ENCODE results near the gene ABCA4. TPM values are rescaled to one million over a fixed set of nuclear protein-coding genes. Genes with fewer than 3 reads are reported as not detected.

Gene ABCA4
- total and polyA plus RNA-seq, 4 donors, result 0.08 to 0.63 (median 0.21) TPM

DNA sequence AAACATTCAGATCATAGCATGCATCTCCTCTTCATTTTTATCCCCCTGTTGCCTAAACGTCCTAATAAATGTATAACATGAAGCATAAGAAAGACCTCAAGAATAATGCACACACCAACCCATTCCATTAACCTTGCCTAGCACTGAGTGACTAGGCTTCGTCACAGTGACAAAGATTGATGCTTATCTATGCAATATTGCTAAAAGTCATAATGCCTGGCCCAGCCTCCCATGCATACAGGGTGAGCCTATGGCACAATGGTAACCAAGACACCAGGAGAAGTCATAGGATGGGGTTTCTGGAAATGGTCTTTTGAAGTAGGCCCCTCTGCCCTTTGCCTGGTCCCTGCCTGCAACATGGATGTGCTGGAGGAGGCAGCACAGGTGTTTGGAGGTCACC is 33.8 kb downstream of the ABCA4 start:
- H3K36me3 ChIP-seq (ENCODE audit: control insufficient read depth in 1 of 2, insufficient read depth in 2 of 2, low read length in 1 of 2), result no peaks in the 10 kb centered on the region

DNA sequence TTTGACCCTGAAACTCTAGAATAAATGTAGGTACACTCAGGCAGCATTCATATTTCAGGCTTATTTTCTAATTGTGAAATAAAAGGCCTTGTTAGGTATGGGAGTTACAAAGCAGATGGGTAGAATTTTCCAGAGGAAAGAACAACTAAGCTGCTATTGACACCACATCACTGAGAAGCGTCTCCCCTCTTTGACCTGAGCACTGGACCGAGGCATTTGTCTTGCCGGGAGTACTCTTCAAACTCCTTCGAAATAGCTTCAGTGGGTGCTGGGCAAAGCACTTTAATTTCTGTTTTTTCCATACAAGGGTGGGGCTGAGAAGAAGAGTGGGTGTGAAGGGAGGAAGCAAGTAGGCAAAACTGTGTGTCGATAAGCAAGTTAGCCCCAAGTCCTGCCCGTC is 36.4 kb downstream of the ABCA4 start:
- ATAC-seq (ENCODE audit: low FRiP score), result no peak
- Histone ChIP-seq H3K36me3 (ENCODE audit: control insufficient read depth in 1 of 2, insufficient read depth in 2 of 2, low read length in 1 of 2) (no peaks in the 10 kb centered on the region), H3K9me3 (ENCODE audit: control insufficient read depth, low read length) (no peaks in the 10 kb centered on the region), H3K4me3 (ENCODE audit: low read length in 2 of 2) (no peak overlapping the region), H3K27ac (ENCODE audit: low read depth in 1 of 2, low read length in 2 of 2) (no peak overlapping the region), H3K4me1 (ENCODE audit: control insufficient read depth in 1 of 2, insufficient read depth in 2 of 2, low read length in 2 of 2) (no peaks in the 10 kb centered on the region), H3K27me3 (ENCODE audit: control insufficient read depth in 1 of 2, insufficient read depth in 2 of 2, low read length in 1 of 2) (no peaks in the 10 kb centered on the region)
- 85 to 88% methylated on average over 6 of the region's 6 CpGs for WGBS, 2 donors
- intact Hi-C loops (cut with DNase I), result no loop called here
- DNase-seq, result no peak

More for the DNA sequence above, 33.8 kb downstream of the ABCA4 start:
- 79 to 91% methylated on average over 2 of the region's 2 CpGs for WGBS, 2 donors
- intact Hi-C loops (cut with DNase I), result no loop called here
- ATAC-seq (ENCODE audit: low FRiP score), result no peak
- Histone ChIP-seq H3K9me3 (ENCODE audit: control insufficient read depth, low read length) (no peaks in the 10 kb centered on the region), H3K4me1 (ENCODE audit: control insufficient read depth in 1 of 2, insufficient read depth in 2 of 2, low read length in 2 of 2) (no peaks in the 10 kb centered on the region), H3K27me3 (ENCODE audit: control insufficient read depth in 1 of 2, insufficient read depth in 2 of 2, low read length in 1 of 2) (no peaks in the 10 kb centered on the region), H3K27ac (ENCODE audit: low read depth in 1 of 2, low read length in 2 of 2) (no peak overlapping the region), H3K4me3 (ENCODE audit: low read length in 2 of 2) (no peak overlapping the region)
- DNase-seq, result no peak

DNA sequence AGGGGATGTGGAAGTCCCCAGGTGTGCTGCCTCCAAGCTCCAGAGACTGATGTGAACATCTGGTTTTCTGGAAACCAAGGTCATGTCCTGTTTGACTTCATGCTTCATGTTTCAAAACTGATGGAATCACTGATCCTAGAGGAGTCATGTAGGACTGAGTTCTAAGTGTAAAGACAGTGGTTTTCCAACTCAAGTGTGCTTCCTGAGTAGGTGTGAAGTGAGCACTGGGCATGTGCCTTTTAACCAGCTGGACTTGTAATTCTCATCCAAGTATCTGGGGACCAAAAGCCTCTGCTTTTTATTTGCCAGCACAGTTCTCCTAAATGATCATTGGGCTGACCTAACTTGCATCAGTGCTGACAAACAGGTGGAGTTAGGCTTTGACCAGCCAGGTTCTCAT is 36.9 kb downstream of the ABCA4 start:
- ATAC-seq (ENCODE audit: low FRiP score), result no peak

DNA sequence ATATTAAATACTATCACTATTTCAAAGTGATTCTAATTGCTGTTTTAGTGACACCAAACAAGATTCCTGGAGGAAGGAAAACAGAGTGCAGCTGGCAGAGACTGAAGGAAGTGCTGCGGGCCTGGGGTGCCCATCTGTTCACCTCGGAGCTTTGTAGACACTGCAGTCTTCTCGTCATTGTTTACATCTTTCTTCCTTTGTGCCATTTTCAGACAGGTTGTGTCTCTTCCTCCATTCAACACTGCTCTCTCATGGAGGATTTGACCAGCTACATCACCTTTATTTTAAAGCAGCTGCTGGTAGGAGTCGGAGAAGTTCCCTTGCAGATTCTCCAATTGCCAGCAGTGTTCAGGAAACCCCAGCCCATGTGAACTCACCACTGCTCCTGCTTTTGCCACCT is 37.3 kb downstream of the ABCA4 start:
- ATAC-seq (ENCODE audit: low FRiP score), result no peak
- no peaks in the 10 kb centered on the region for H3K27me3 ChIP-seq (ENCODE audit: control insufficient read depth in 1 of 2, insufficient read depth in 2 of 2, low read length in 1 of 2)
- no peaks in the 10 kb centered on the region for H3K9me3 ChIP-seq (ENCODE audit: control insufficient read depth, low read length)
- H3K36me3 ChIP-seq (ENCODE audit: control insufficient read depth in 1 of 2, insufficient read depth in 2 of 2, low read length in 1 of 2), result no peaks in the 10 kb centered on the region
- H3K4me3 ChIP-seq (ENCODE audit: low read length in 2 of 2), result no peak overlapping the region
- H3K27ac ChIP-seq (ENCODE audit: low read depth in 1 of 2, low read length in 2 of 2), result no peak overlapping the region
- no peak for DNase-seq
- H3K4me1 ChIP-seq (ENCODE audit: control insufficient read depth in 1 of 2, insufficient read depth in 2 of 2, low read length in 2 of 2), result no peaks in the 10 kb centered on the region
- WGBS, 2 donors, result 64 to 67% methylated on average over 4 of the region's 4 CpGs
- intact Hi-C loops (cut with DNase I), result no loop called here

More for the DNA sequence above, 36.9 kb downstream of the ABCA4 start:
- no peak for DNase-seq
- Histone ChIP-seq H3K4me1 (ENCODE audit: control insufficient read depth in 1 of 2, insufficient read depth in 2 of 2, low read length in 2 of 2) (no peaks in the 10 kb centered on the region), H3K9me3 (ENCODE audit: control insufficient read depth, low read length) (no peaks in the 10 kb centered on the region), H3K27ac (ENCODE audit: low read depth in 1 of 2, low read length in 2 of 2) (no peak overlapping the region), H3K36me3 (ENCODE audit: control insufficient read depth in 1 of 2, insufficient read depth in 2 of 2, low read length in 1 of 2) (no peaks in the 10 kb centered on the region), H3K27me3 (ENCODE audit: control insufficient read depth in 1 of 2, insufficient read depth in 2 of 2, low read length in 1 of 2) (no peaks in the 10 kb centered on the region), H3K4me3 (ENCODE audit: low read length in 2 of 2) (no peak overlapping the region)
- intact Hi-C loops (cut with DNase I), result no loop called here

DNA sequence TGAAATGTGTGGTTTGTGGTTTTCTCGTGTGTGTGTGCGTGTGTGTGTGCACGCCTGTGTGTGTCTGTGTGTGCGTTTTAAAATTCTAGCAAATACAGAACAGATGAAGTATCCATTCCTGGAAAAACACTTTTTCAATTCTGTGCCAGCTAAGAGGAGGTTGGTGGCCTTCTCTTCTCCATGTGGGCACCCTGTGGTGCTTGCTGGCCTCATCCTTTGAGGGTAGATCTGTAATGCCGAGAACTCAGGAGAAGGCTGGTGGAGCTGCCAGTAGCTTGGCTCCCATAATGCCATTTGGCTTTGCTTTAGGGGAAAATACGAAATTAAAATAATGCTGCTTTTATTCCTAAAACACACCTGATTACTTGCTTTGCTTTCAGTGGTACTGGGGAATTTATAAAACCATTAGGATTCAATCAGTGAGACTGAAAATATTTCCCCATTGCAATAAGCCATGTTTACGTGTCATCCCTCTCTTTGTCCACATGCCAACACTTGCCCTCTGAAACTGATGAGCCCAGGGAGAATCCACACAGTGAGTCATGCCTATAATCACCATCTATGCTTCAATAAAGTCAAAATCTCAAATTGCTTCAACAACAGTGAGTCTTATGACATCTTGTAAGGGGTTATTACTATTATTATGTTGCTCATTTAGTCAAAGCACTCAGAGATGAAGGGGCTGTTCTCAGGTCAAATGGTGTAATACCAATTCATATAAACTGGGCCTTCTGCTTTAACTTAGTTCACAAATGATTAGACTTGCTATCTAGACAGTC is 39.2 kb downstream of the ABCA4 start:
- 93% methylated on average over 7 of the region's 7 CpGs for WGBS, 2 donors
- Histone ChIP-seq H3K27ac (ENCODE audit: low read depth in 1 of 2, low read length in 2 of 2) (no peak overlapping the region), H3K27me3 (ENCODE audit: control insufficient read depth in 1 of 2, insufficient read depth in 2 of 2, low read length in 1 of 2) (no peaks in the 10 kb centered on the region), H3K4me1 (ENCODE audit: control insufficient read depth in 1 of 2, insufficient read depth in 2 of 2, low read length in 2 of 2) (no peaks in the 10 kb centered on the region), H3K9me3 (ENCODE audit: control insufficient read depth, low read length) (no peaks in the 10 kb centered on the region), H3K36me3 (ENCODE audit: control insufficient read depth in 1 of 2, insufficient read depth in 2 of 2, low read length in 1 of 2) (no peaks in the 10 kb centered on the region), H3K4me3 (ENCODE audit: low read length in 2 of 2) (no peak overlapping the region)
- no peak for DNase-seq
- intact Hi-C loops (cut with DNase I), result no loop called here
- no peak for ATAC-seq (ENCODE audit: low FRiP score)

DNA sequence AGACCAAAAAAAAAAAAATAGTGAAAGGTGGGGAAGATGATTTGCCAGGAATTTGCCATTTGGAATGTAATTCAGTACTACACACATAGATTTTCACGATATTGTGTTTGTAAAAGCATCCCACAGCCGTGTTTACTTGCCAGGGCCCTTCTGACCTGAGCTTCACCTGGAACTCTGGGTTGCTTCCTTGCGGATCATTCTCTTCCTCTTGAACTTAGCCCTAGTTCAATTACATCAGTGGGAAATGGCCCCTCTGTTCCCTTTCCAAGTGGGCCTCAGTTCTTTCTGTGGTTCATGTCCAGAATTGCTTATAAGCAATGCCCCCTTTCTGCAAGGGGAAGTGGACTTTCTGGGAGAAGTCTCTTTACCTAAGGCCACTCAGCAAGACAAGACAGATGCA is 41.0 kb downstream of the ABCA4 start:
- ATAC-seq (ENCODE audit: low FRiP score) (no peak), DNase-seq (no peak)
- Histone ChIP-seq H3K9me3 (ENCODE audit: control insufficient read depth, low read length) (no peaks in the 10 kb centered on the region), H3K4me1 (ENCODE audit: control insufficient read depth in 1 of 2, insufficient read depth in 2 of 2, low read length in 2 of 2) (no peaks in the 10 kb centered on the region), H3K4me3 (ENCODE audit: low read length in 2 of 2) (no peak overlapping the region), H3K36me3 (ENCODE audit: control insufficient read depth in 1 of 2, insufficient read depth in 2 of 2, low read length in 1 of 2) (no peaks in the 10 kb centered on the region), H3K27ac (ENCODE audit: low read depth in 1 of 2, low read length in 2 of 2) (no peak overlapping the region), H3K27me3 (ENCODE audit: control insufficient read depth in 1 of 2, insufficient read depth in 2 of 2, low read length in 1 of 2) (no peaks in the 10 kb centered on the region)
- WGBS, 2 donors, result 93 to 94% methylated on average over 3 of the region's 3 CpGs
- intact Hi-C loops (cut with DNase I), result no loop called here

DNA sequence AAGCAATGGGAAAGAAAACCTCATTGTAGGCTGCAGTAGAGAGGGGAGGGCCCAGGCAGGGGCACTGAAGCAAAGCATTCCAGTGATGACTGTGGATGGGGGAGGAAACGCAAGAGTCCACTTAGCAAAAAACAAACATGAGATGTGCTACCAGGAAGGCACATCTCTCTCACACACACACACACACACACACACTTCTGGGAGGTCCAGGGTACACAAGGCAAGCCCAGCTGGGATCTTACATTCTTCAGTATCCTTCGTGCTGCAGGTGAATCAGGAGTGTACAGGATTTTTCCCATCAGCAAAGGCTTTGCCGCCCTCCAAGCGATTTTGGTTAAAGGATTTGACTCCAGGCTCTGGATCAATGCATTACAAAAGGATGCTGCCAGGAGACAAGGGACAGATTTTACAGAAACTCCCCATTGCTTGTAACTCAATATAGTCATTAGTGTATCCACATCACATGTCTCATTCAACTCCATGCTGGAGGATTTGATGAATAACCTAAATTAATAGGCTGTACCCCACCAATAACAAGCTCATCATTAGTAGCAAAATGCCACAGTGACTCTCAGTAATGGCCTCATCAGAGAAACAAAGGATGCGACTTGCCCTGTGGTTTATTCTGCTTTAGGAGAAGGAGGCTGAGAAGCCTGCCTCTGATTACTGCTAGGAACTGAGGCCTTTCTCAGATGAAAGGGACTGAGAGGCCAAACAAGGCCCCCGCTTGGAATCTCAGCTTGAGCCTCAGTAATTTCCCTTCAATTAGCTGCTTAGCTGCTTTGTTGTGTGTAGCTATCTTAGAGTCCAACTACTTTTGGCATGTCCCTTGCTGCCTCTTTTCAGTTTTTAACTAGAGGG is 41.6 kb downstream of the ABCA4 start:
- Histone ChIP-seq H3K9me3 (ENCODE audit: control insufficient read depth, low read length) (no peaks in the 10 kb centered on the region), H3K27me3 (ENCODE audit: control insufficient read depth in 1 of 2, insufficient read depth in 2 of 2, low read length in 1 of 2) (no peaks in the 10 kb centered on the region), H3K4me3 (ENCODE audit: low read length in 2 of 2) (no peak overlapping the region), H3K27ac (ENCODE audit: low read depth in 1 of 2, low read length in 2 of 2) (no peak overlapping the region), H3K36me3 (ENCODE audit: control insufficient read depth in 1 of 2, insufficient read depth in 2 of 2, low read length in 1 of 2) (no peaks in the 10 kb centered on the region), H3K4me1 (ENCODE audit: control insufficient read depth in 1 of 2, insufficient read depth in 2 of 2, low read length in 2 of 2) (no peaks in the 10 kb centered on the region)
- 93 to 97% methylated on average over 6 of the region's 6 CpGs for WGBS, 2 donors
- no peak for ATAC-seq (ENCODE audit: low FRiP score)
- intact Hi-C loops (cut with DNase I), result no loop called here
- no peak for DNase-seq

DNA sequence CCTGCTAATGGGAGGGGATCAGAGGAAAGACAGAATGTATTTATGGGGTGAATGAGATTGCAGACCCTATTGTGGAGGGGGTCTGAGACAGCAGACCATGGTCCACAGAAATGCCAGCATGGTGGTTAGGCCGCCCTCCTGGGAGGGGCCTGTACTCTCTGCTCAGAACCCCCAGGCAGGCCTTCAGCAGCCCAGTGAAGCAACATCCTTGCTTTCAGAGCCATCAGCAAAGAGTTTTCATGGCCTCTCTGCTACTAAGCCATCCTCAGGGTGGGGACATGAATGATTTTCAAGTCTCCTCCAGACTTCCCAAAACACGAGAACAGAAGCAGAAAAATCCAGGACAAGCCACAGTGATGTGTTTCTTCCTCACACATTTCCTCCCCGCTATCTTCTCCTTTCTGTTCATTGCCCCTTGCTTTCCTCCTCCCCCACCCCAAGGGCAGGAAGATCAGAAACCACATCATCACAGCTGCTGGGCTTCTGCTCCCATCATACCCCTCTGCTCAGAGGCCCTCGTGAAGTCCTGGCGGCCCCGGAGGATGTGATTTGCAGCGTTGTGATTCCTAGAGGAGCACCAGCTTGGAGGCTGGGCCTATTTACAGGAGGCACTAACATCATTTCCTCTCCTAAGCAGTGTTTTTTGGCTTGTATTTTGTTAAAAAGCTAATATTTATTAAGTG is 48.0 kb downstream of the ABCA4 start:
- no peak for DNase-seq
- H3K4me1 ChIP-seq (ENCODE audit: control insufficient read depth in 1 of 2, insufficient read depth in 2 of 2, low read length in 2 of 2), result no peaks in the 10 kb centered on the region
- no peak for ATAC-seq (ENCODE audit: low FRiP score)
- H3K27me3 ChIP-seq (ENCODE audit: control insufficient read depth in 1 of 2, insufficient read depth in 2 of 2, low read length in 1 of 2), result no peaks in the 10 kb centered on the region
- H3K27ac ChIP-seq (ENCODE audit: low read depth in 1 of 2, low read length in 2 of 2), result no peak overlapping the region
- no peaks in the 10 kb centered on the region for H3K36me3 ChIP-seq (ENCODE audit: control insufficient read depth in 1 of 2, insufficient read depth in 2 of 2, low read length in 1 of 2)
- H3K9me3 ChIP-seq (ENCODE audit: control insufficient read depth, low read length), result no peaks in the 10 kb centered on the region
- 77 to 82% methylated on average over 7 of the region's 7 CpGs for WGBS, 2 donors
- no peak overlapping the region for H3K4me3 ChIP-seq (ENCODE audit: low read length in 2 of 2)
- intact Hi-C loops (cut with DNase I), result no loop called here

Measured in aorta (tissue), 5 donors.